ENCODE results near the gene GAGE10. TPM values are rescaled to one million over a fixed set of nuclear protein-coding genes. Genes with fewer than 3 reads are reported as not detected.

Gene GAGE10
- total RNA-seq, 4 donors from 2014 or later = not detected

GRCh38 chrX:49271341-49271740, 32.1 kb upstream of the GAGE10 start:
- no peak for DNase-seq
- Histone ChIP-seq H3K4me3 (peak overlapping the region in 1 of 4 donors; percentile 82), H3K27ac (no peak overlapping the region), H3K9me3 (no peaks in the 10 kb centered on the region), H3K36me3 (no peaks in the 10 kb centered on the region), H3K27me3 (no peaks in the 10 kb centered on the region), H3K4me1 (peaks cover 0 to 15% (median 7%) of the 10 kb centered on the region in 4 donors)
- no peak for TF ChIP-seq POLR2A (IDR thresholded peaks at IDR 0.05)
- TF ChIP-seq CTCF (IDR thresholded peaks at IDR 0.05) = no peak

GRCh38 chrX:49272421-49272820, 31.0 kb upstream of the GAGE10 start:
- no peak for TF ChIP-seq POLR2A (IDR thresholded peaks at IDR 0.05)
- TF ChIP-seq CTCF (IDR thresholded peaks at IDR 0.05) = no peak
- no peak overlapping the region for H3K4me3 ChIP-seq
- H3K27me3 ChIP-seq = no peaks in the 10 kb centered on the region
- no peaks in the 10 kb centered on the region for H3K36me3 ChIP-seq
- peaks cover 0 to 15% (median 7%) of the 10 kb centered on the region in 4 donors for H3K4me1 ChIP-seq
- H3K27ac ChIP-seq = peak overlapping the region in 1 of 4 donors; percentile 3
- H3K9me3 ChIP-seq = no peaks in the 10 kb centered on the region
- peak in 1 of 3 donors; percentile 56 for DNase-seq

GRCh38 chrX:49273181-49273727, 30.2 kb upstream of the GAGE10 start:
- DNase-seq = peak in 1 of 3 donors; percentile 46
- H3K27me3 ChIP-seq = no peaks in the 10 kb centered on the region
- no peak for TF ChIP-seq CTCF (IDR thresholded peaks at IDR 0.05)
- TF ChIP-seq POLR2A (IDR thresholded peaks at IDR 0.05) = no peak
- no peaks in the 10 kb centered on the region for H3K9me3 ChIP-seq
- H3K4me3 ChIP-seq = no peak overlapping the region
- no peaks in the 10 kb centered on the region for H3K36me3 ChIP-seq
- peak overlapping the region in 1 of 4 donors; percentile 34 for H3K27ac ChIP-seq
- H3K4me1 ChIP-seq = peaks cover 0 to 15% (median 7%) of the 10 kb centered on the region in 4 donors

- Histone ChIP-seq H3K36me3 (no peaks in the 10 kb centered on the region), H3K4me1 (peaks cover 0 to 15% (median 2%) of the 10 kb centered on the region in 4 donors), H3K9me3 (no peaks in the 10 kb centered on the region), H3K4me3 (no peak overlapping the region), H3K27me3 (no peaks in the 10 kb centered on the region), H3K27ac (no peak overlapping the region)
- TF ChIP-seq POLR2A (IDR thresholded peaks at IDR 0.05) = no peak
- DNase-seq = peak in 1 of 3 donors; percentile 11
Observed at GRCh38 chrX:49276207-49276606, 27.2 kb upstream of the GAGE10 start.

- DNase-seq = peak in 1 of 3 donors; percentile 21
Observed at GRCh38 chrX:49276671-49277534, 26.5 kb upstream of the GAGE10 start.

More at GRCh38 chrX:49276671-49277534, 26.5 kb upstream of the GAGE10 start:
- Histone ChIP-seq H3K27me3 (no peaks in the 10 kb centered on the region), H3K4me1 (peaks cover 0 to 8% (median 0%) of the 10 kb centered on the region in 4 donors), H3K36me3 (no peaks in the 10 kb centered on the region), H3K9me3 (no peaks in the 10 kb centered on the region), H3K27ac (no peak overlapping the region), H3K4me3 (no peak overlapping the region)
- TF ChIP-seq CTCF (IDR thresholded peaks at IDR 0.05) (no peak), POLR2A (IDR thresholded peaks at IDR 0.05) (no peak)
